ENCODE results near the gene SLC25A6.
"Not testable (repeated sequence)": the region's sequence is repeated elsewhere in the genome, so short reads cannot be mapped to it uniquely, and the experiment has no call there.

Gene SLC25A6

GRCh38 chrX:1389993-1390285, 2.0 kb downstream of the SLC25A6 start:
- DNase-seq (ENCODE audit: low read depth) = no peak

- DNase-seq (ENCODE audit: low read depth) = no peak
Measured at GRCh38 chrX:1389181-1389992, 2.5 kb downstream of the SLC25A6 start.

DNA sequence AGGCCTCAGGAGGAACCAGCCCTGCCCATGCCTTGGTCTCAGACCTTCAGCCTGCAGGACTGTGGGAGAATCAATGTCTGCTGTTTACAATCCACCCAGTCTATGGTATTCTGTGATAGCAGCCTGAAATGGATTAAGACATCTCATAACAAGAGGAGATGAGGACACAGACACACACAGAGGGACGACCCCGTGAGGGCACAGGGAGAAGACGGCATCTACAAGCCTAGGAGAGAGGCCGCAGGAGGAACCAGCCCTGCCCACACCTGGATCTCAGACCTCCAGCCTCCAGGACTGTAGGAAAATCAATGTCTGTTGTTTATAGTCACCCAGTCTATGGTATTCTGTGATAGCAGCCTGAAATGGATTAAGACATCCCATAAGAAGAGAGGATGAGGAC, 3.3 kb downstream of the SLC25A6 start:
- DNase-seq (ENCODE audit: low read depth) = no peak

GRCh38 chrX:1387141-1387776, 4.7 kb downstream of the SLC25A6 start:
- DNase-seq (ENCODE audit: low read depth) = no peak

- DNase-seq (ENCODE audit: low read depth) = no peak
Measured at GRCh38 chrX:1386338-1387127, 5.4 kb downstream of the SLC25A6 start.

DNA sequence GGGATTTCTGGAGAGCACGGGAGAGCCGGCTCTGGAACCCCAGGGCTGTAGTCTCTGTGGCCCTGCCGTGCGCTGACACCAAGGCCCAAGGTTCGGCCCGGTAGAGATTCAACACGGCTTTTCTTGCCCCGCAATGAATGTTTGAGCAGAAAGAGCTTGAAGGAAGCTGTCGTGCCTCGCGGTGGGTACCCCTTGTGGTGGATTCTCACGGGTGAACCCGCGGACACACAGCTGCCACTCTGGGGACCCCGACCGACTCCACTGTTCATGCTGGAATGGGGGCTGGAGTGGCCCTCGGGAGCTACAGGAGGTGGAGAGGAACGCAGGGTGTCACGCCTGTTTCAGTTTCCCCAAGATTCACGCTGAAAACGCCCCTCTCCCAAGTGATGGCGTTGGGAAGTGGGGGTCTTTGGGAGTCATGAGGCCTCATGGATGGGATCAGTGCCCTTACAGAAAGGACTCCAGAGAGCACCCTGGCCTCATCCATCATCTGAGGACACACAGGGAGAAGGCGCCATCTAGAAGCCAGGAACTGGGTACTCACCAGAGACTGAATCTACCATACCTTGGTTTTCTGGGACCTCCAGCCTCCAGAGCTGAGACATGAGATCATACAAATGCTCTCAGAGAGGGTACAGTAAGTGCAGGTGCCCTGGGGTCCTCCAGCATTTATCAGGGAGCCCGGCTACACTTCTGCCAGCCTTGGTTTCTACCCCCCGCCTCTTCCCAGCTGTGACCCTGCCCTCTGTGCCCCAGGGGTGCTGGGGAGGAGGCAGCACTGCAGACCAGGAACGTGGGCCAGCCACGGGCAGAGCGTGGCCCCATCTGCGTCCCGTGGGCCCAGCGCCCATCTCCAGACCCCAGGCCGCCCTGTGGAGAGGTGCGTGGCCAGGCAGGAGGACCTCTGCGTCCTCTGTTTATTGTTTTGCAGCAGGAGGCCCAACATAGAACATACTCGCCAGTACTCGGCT, 6.4 kb downstream of the SLC25A6 start:
- no peak for DNase-seq (ENCODE audit: low read depth)

GRCh38 chrX:1384658-1385252, 7.2 kb downstream of the SLC25A6 start:
- DNase-seq (ENCODE audit: low read depth) = no peak

- DNase-seq (ENCODE audit: low read depth) = no peak
Measured at GRCh38 chrX:1380672-1381233, 11.2 kb downstream of the SLC25A6 start.

- DNase-seq (ENCODE audit: low read depth) = no peak
Measured at GRCh38 chrX:1378306-1378759, 13.6 kb downstream of the SLC25A6 start.

DNA sequence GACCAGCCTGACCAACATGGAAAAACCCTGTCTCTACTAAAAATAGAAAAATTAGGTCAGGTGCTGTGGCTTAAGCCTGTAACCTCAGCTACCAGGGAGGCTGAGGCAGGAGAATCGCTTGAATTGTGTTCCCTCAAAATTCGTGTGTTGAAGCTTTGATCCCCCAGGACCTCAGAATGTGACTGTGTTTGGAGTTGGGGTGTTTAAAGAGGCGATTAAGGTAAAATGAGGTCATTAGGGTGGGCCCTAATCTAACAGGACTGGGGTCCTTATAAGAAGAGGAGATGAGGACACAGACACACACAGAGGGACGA, 23.6 kb downstream of the SLC25A6 start:
- DNase-seq (ENCODE audit: low read depth) = no peak

GRCh38 chrX:1366363-1366762, 25.6 kb downstream of the SLC25A6 start:
- DNase-seq (ENCODE audit: low read depth) = not testable (repeated sequence)

GRCh38 chrX:1361910-1362309, 30.0 kb downstream of the SLC25A6 start:
- DNase-seq (ENCODE audit: low read depth) = no peak

GRCh38 chrX:1361275-1361674, 30.6 kb downstream of the SLC25A6 start:
- DNase-seq (ENCODE audit: low read depth) = no peak

DNA sequence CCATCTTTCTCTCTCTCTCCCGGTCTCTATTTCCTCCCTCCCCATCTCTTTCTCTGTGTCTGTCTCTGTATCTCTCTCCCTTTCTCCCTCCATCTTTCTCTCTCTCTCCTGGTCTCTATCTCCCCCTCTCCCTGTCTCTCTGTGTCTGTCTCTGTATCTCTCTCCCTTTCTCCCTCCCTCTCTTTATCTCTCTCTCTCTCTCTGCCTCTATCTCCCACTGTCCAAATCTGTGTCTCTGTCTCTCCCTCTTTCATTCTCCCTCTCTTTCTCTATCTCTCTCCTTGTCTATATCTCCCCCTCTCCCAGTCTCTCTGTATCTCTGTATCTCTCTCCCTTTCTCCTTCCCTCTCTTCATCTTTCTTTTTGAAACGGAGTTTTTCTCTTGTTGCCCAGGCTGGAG, 31.7 kb downstream of the SLC25A6 start:
- no peak for DNase-seq (ENCODE audit: low read depth)

GRCh38 chrX:1359477-1359873, 32.4 kb downstream of the SLC25A6 start:
- DNase-seq (ENCODE audit: low read depth) = no peak

DNA sequence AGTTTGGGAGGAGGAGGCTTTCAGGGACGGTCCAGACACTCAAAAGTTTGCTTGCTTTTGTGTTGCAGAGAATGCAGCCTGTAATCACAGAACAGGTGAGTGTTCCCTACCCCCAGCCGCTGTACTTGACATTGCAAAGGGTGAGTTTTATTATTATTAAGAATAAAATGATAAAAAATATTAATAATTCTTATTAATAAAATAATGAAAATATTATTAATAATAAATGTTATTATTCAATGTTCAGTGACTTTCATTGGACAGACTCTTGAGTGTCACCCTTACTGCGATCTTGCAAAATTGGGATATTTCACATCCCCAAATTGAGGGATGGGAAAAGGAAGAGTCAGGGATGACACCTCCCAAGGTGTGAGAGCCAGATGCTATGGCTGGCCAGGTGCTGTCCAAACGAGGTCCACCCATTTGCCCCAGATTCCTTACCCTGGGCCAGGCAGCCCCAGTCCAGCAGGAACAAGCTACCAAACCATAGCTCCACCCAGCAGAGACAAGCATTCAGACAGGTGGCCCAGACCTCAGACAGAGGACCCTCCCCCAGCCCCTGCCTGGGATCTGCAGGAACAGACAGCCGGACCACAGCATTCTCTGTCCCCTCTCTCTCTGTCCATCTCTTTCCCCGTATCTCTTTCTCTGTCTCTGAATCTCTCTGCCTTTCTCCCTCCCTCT, 33.0 kb downstream of the SLC25A6 start:
- no peak for DNase-seq (ENCODE audit: low read depth)

DNA sequence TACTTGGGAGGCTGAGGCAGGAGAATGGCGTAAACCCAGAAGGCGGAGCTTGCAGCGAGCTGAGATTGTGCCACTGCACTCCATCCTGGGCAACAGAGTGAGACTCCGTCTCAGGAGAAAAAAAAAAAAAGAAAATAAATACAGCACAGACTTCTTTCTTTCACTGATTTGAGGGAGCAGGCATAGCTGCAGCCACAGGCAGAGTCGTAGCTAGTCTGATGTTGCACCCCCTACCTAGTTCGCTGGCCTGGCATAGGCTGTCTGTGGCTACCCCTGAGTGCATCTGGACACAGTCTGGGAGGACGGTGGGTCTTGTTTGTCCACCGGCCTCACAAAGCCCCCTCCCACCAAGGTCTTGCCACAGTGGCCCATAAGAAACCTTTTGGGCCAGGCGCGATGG, 33.9 kb downstream of the SLC25A6 start:
- DNase-seq (ENCODE audit: low read depth) = no peak

DNA sequence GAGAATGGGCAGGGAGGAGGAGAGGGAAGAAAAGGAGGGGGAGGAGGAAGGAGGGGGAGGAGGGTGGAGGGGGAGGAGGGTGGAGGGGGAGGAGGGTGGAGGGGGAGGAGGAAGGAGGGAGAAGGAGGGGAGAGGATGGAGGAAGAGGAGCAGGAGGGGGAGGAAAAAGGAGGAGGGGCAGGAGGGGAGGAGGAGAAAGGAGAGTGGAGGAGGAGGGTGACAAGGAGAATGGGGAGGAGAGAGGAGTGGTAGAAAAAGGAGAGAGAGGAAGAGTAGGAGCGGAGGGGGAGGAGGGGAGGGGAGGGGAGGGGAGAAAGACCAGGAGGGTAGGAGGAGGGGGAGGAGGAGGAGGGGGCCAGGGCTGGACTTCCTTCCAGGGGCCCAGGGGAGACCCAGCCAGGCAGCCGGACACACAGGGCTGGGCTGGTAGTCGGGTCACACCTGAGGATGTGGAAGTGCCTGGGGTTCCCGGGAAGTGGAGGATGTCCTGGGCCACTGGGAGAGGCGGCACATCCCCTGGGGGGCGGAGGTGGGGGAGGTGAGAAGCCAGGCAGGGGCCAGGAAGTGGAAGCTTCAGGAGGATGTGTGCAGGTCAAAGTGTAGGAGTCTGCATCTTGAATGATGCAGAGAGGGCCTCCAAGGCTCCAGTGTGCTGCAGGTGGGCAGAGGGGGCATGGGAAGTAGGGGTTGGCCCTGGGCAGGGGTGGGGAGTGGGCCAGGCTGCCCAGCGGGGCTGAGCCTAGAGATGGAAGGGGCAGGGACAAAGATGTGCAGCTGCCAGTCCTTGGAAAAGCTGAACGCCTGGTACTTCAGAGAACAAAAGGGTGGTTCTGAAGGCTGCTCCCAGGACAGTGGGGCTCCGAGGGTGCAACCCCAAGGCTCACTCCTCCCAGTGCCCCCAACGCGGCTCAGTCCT, 36.5 kb downstream of the SLC25A6 start:
- no peak for DNase-seq (ENCODE audit: low read depth)
